GM04504 (cell line): ENCODE data around the gene PTAFR.

ENCODE experiments used
- DNase-seq: peaks from one replicate; pipeline ENCODE4 v3.0.0-alpha.2; 2012; ENCODE audit warnings: low read depth

PTAFR gene

GRCh38 chr1:28178690-28179485, 2.4 kb upstream of the PTAFR start:
- no peak for DNase-seq

- DNase-seq: no peak
Measured at GRCh38 chr1:28175955-28176485, 470 bp downstream of the PTAFR start.

GRCh38 chr1:28173980-28174297, 2.6 kb downstream of the PTAFR start:
- no peak for DNase-seq

GRCh38 chr1:28173151-28173979, 3.1 kb downstream of the PTAFR start:
- DNase-seq: no peak

GRCh38 chr1:28172713-28173150, 3.8 kb downstream of the PTAFR start:
- no peak for DNase-seq

- DNase-seq: no peak
Measured at GRCh38 chr1:28171246-28171645, 5.2 kb downstream of the PTAFR start.

GRCh38 chr1:28170001-28170596, 6.4 kb downstream of the PTAFR start:
- no peak for DNase-seq

- DNase-seq: no peak
Measured at GRCh38 chr1:28163496-28164161, 12.9 kb downstream of the PTAFR start.

- no peak for DNase-seq
Measured at GRCh38 chr1:28162151-28162550, 14.3 kb downstream of the PTAFR start.

- DNase-seq: no peak
Measured at GRCh38 chr1:28161751-28162150, 14.7 kb downstream of the PTAFR start.

- peak; percentile 60 for DNase-seq
Measured at GRCh38 chr1:28160782-28161266, 15.7 kb downstream of the PTAFR start.

GRCh38 chr1:28159680-28160079, 16.8 kb downstream of the PTAFR start:
- DNase-seq: no peak

- DNase-seq: no peak
Measured at GRCh38 chr1:28159243-28159642, 17.2 kb downstream of the PTAFR start.

GRCh38 chr1:28157894-28158293, 18.6 kb downstream of the PTAFR start:
- no peak for DNase-seq

GRCh38 chr1:28156821-28157220, 19.7 kb downstream of the PTAFR start:
- DNase-seq: no peak

GRCh38 chr1:28155628-28156027, 20.9 kb downstream of the PTAFR start:
- DNase-seq: no peak

GRCh38 chr1:28154078-28154594, 22.4 kb downstream of the PTAFR start:
- no peak for DNase-seq

- DNase-seq: no peak
Measured at GRCh38 chr1:28150125-28150780, 26.2 kb downstream of the PTAFR start.

- no peak for DNase-seq
Measured at GRCh38 chr1:28148880-28149195, 27.7 kb downstream of the PTAFR start.

GRCh38 chr1:28147264-28148094, 29.0 kb downstream of the PTAFR start:
- DNase-seq: no peak
